CD4-positive, CD25-positive, alpha-beta regulatory T cell (primary cell): Measurements from ENCODE around the gene HTATIP2. TPM values are rescaled to one million over a fixed set of nuclear protein-coding genes. Genes with fewer than 3 reads are reported as not detected.
A peak's percentile ranks its signal among the peaks of the same experiment; 100 is the strongest.

Experiments
- ATAC-seq, 2 donors: fragments of 150-1000 bp; cut with Tn5 transposase; one replicate each; pipeline ENCODE4 v1.10.0; 2021; ENCODE audit warnings: low read depth in 2 of 2, moderate number of reproducible peaks in 2 of 2, moderate library complexity in 1 of 2
- DNase-seq, 3 donors: peaks; one replicate each; pipeline versions ENCODE4 v3.0.0 to v3.0.0-alpha.2; 2012 to 2022; ENCODE audit warnings: mixed read lengths in 1 of 3
- H3K27ac ChIP-seq: one replicate; pipeline ENCODE4 v1.7.0; 2013; ENCODE audit warnings: mild to moderate bottlenecking, low read length; ENCODE audit not compliant: insufficient read depth, poor library complexity, severe bottlenecking
- H3K27me3 ChIP-seq: one replicate; pipeline ENCODE4 v1.7.0; 2013; ENCODE audit warnings: low read length; ENCODE audit not compliant: control insufficient read depth, insufficient read depth
- H3K36me3 ChIP-seq: one replicate; pipeline ENCODE4 v1.7.0; 2013; ENCODE audit warnings: mild to moderate bottlenecking, low read length, moderate library complexity; ENCODE audit not compliant: control insufficient read depth, insufficient read depth
- H3K4me1 ChIP-seq: 2 replicates; pipeline ENCODE4 v1.7.0; 2013; ENCODE audit warnings: mild to moderate bottlenecking, low read length; ENCODE audit not compliant: insufficient read depth, control insufficient read depth, poor library complexity, severe bottlenecking
- H3K4me3 ChIP-seq: one replicate; pipeline ENCODE4 v1.7.0; 2013; ENCODE audit warnings: low read depth, mild to moderate bottlenecking, low read length, moderate library complexity
- H3K9me3 ChIP-seq, 2 experiments: 1 replicate in 1 of 2; 2 replicates in 1 of 2; pipeline ENCODE4 v1.7.0; 2013; ENCODE audit warnings: low read length in 2 of 2, mild to moderate bottlenecking in 1 of 2, moderate library complexity in 1 of 2; ENCODE audit not compliant: control insufficient read depth in 2 of 2
- H3K27ac Mint-ChIP-seq, 3 donors: one replicate each; pipeline ENCODE4 v1.8.0; 2020 to 2022; ENCODE audit warnings: mild to moderate bottlenecking in 3 of 3, mixed read lengths in 3 of 3, moderate library complexity in 2 of 3
- H3K27me3 Mint-ChIP-seq: one replicate; pipeline ENCODE4 v1.8.0; 2022; ENCODE audit warnings: mild to moderate bottlenecking, mixed read lengths
- H3K36me3 Mint-ChIP-seq: one replicate; pipeline ENCODE4 v1.8.0; 2020; ENCODE audit warnings: mixed read lengths
- H3K4me1 Mint-ChIP-seq, 4 donors: one replicate each; pipeline ENCODE4 v1.8.0; 2020 to 2022; ENCODE audit warnings: mixed read lengths in 4 of 4, mild to moderate bottlenecking in 1 of 4
- H3K4me3 Mint-ChIP-seq, 4 donors: one replicate each; pipeline ENCODE4 v1.8.0; 2020 to 2022; ENCODE audit warnings: mild to moderate bottlenecking in 4 of 4, mixed read lengths in 4 of 4, moderate library complexity in 3 of 4
- H3K9me3 Mint-ChIP-seq, 7 donors: one replicate each; pipeline ENCODE4 v1.8.0; 2020 to 2022; ENCODE audit warnings: mixed read lengths in 7 of 7, mild to moderate bottlenecking in 3 of 7, moderate library complexity in 2 of 7
- polyA plus RNA-seq, 4 donors: library from polyadenylated mRNA; unstranded; fragments of 300-500 nt; fragmentation: Illumina TruSeq; gene quantifications; one replicate each; pipeline ENCODE4 v1.2.3, GENCODE V29; 2021
- total RNA-seq: library from RNA; stranded (reverse); gene quantifications from one replicate; pipeline ENCODE4 v1.2.3, GENCODE V29; 2022

HTATIP2 gene
- total and polyA plus RNA-seq, 5 donors from 2014 or later = 25.6 to 112 (median 108) TPM

- Mint-ChIP-seq H3K9me3 (no peaks in the 10 kb centered on the region), H3K4me3 (no peak overlapping the region), H3K27ac (peak overlapping the region in 1 of 3 donors; percentile 3), H3K36me3 (peaks cover 54% of the 10 kb centered on the region), H3K4me1 (peaks cover 0 to 17% (median under 1%) of the 10 kb centered on the region in 4 donors), H3K27me3 (no peaks in the 10 kb centered on the region)
- H3K27me3 ChIP-seq = no peaks in the 10 kb centered on the region
- no peaks in the 10 kb centered on the region for H3K4me1 ChIP-seq
- DNase-seq (no peak), ATAC-seq (no peak)
- H3K36me3 ChIP-seq = peaks cover 32% of the 10 kb centered on the region
- no peaks in the 10 kb centered on the region for H3K9me3 ChIP-seq
- no peak overlapping the region for H3K27ac ChIP-seq
- H3K4me3 ChIP-seq = no peak overlapping the region
Observed at GRCh38 chr11:20417771-20418170, 54.3 kb downstream of the HTATIP2 start.

- no peak overlapping the region for H3K4me3 ChIP-seq
- Mint-ChIP-seq H3K27ac (no peak overlapping the region), H3K36me3 (peaks cover 53% of the 10 kb centered on the region), H3K4me1 (peaks cover 0 to 13% (median 3%) of the 10 kb centered on the region in 4 donors), H3K9me3 (no peaks in the 10 kb centered on the region), H3K27me3 (no peaks in the 10 kb centered on the region), H3K4me3 (no peak overlapping the region)
- ATAC-seq (no peak), DNase-seq (peak in 1 of 3 donors; percentile 8)
- no peaks in the 10 kb centered on the region for H3K4me1 ChIP-seq
- H3K27me3 ChIP-seq = no peaks in the 10 kb centered on the region
- no peak overlapping the region for H3K27ac ChIP-seq
- H3K9me3 ChIP-seq = no peaks in the 10 kb centered on the region
- H3K36me3 ChIP-seq = peaks cover 15% of the 10 kb centered on the region
Observed at GRCh38 chr11:20421946-20422345, 58.4 kb downstream of the HTATIP2 start.

- Histone ChIP-seq H3K27ac (no peak overlapping the region), H3K9me3 (no peaks in the 10 kb centered on the region), H3K27me3 (no peaks in the 10 kb centered on the region), H3K4me1 (no peaks in the 10 kb centered on the region), H3K36me3 (peaks cover 16% of the 10 kb centered on the region), H3K4me3 (no peak overlapping the region)
- Mint-ChIP-seq H3K4me3 (no peak overlapping the region), H3K27ac (peak overlapping the region in 2 of 3 donors; percentile 64 to 87), H3K9me3 (no peaks in the 10 kb centered on the region), H3K4me1 (peaks cover 0 to 8% (median 7%) of the 10 kb centered on the region in 4 donors), H3K27me3 (no peaks in the 10 kb centered on the region), H3K36me3 (peaks cover 27% of the 10 kb centered on the region)
- DNase-seq = no peak
- no peak for ATAC-seq
Observed at GRCh38 chr11:20429216-20429615, 65.7 kb downstream of the HTATIP2 start.

Other genes starting within 250 kb of the HTATIP2 start
- gene DBX1, start 203.2 kb upstream of the HTATIP2 start, total RNA-seq = not detected
- gene DBX1, start 203.2 kb upstream of the HTATIP2 start, polyA plus RNA-seq = not detected
- 12.3 TPM for gene PRMT3, start 24.0 kb downstream of the HTATIP2 start, total RNA-seq
- gene PRMT3, start 24.0 kb downstream of the HTATIP2 start, polyA plus RNA-seq = 10 to 100 TPM in 1 of 4 donors, 1 to 10 TPM in 3; 5.6 to 13.1 (median 7.1) TPM
- gene SLC6A5, start 235.9 kb downstream of the HTATIP2 start, total RNA-seq = not detected
- not detected for gene SLC6A5, start 235.9 kb downstream of the HTATIP2 start, polyA plus RNA-seq